Endothelial cell of umbilical vein (primary cell): Measurements from ENCODE around the gene RPUSD4. TPM values are rescaled to one million over a fixed set of nuclear protein-coding genes. Genes with fewer than 3 reads are reported as not detected.

ENCODE experiments used
- BruUV-seq: library from RNA; stranded (reverse); fragments of 400-500 nt; replicated peaks from 2 replicates; lab custom pipeline; 2021; lab: Mats Ljungman, UMichigan
- CTCF ChIA-PET: fragments of 300-600, 350-600 bp; sonication (Branson Sonifier 250); formaldehyde crosslinking; loops from one replicate; lab custom pipeline; 2021; ENCODE audit warnings: antibody characterized with exemption, inconsistent platforms; lab: Charles Lee
- POLR2A ChIA-PET: fragments of 300-600, 350-600 bp; sonication (Branson Sonifier 250); formaldehyde crosslinking; loops from one replicate; lab custom pipeline; 2021; ENCODE audit warnings: antibody characterized with exemption, inconsistent platforms; lab: Charles Lee
- DNase-seq: peaks from one replicate; pipeline ENCODE4 v3.0.0-alpha.2; 2011; ENCODE audit warnings: low read depth, low spot score
- FAIRE-seq: peaks from 2 replicates; lab custom pipeline; 2011; peaks lifted over from hg19 to GRCh38; lab: Jason Lieb, UNC
- H2AFZ ChIP-seq: 2 replicates; pipeline ENCODE4 v1.6.0; 2012; ENCODE audit warnings: low read depth, low read length, control low read depth, inconsistent platforms
- H3K27ac ChIP-seq: 2 replicates; pipeline ENCODE4 v1.5.1; 2011; ENCODE audit warnings: low read depth, mild to moderate bottlenecking, control low read depth, low read length, moderate library complexity; ENCODE audit not compliant: insufficient read depth
- H3K27me3 ChIP-seq, 2 experiments: 2 replicates each; pipeline versions ENCODE4 v1.6.0 to v1.6.1; 2011; ENCODE audit warnings: low read length in 2 of 2, mixed read lengths in 1 of 2; ENCODE audit not compliant: control insufficient read depth in 2 of 2, insufficient read depth in 2 of 2
- H3K36me3 ChIP-seq, 2 experiments: 2 replicates in 1 of 2; 3 replicates in 1 of 2; pipeline ENCODE4 v1.5.1; 2011; ENCODE audit warnings: low read length in 2 of 2, mild to moderate bottlenecking in 1 of 2, moderate library complexity in 1 of 2; ENCODE audit not compliant: control insufficient read depth in 2 of 2, insufficient read depth in 2 of 2; ENCODE audit errors: extremely low read depth in 1 of 2
- H3K4me1 ChIP-seq: 3 replicates; pipeline ENCODE4 v1.5.1; 2011; ENCODE audit warnings: mild to moderate bottlenecking, low read length; ENCODE audit not compliant: control insufficient read depth, insufficient read depth; ENCODE audit errors: extremely low read depth
- H3K4me2 ChIP-seq: 2 replicates; pipeline ENCODE4 v1.6.1; 2011; ENCODE audit warnings: low read length, control low read depth, mixed read lengths; ENCODE audit not compliant: insufficient read depth
- H3K4me3 ChIP-seq, 3 experiments: fragments of 200-600 bp in 1 of 3; sonication (generic), shearing (Covaris generic) in 1 of 3; replicated peaks in 1 of 3; 2 replicates each; pipeline ENCODE4 v1.5.1; 2011 to 2016; ENCODE audit warnings: control low read depth in 3 of 3, low read length in 3 of 3, mild to moderate bottlenecking in 2 of 3, inconsistent platforms in 1 of 3, low read depth in 1 of 3, moderate library complexity in 1 of 3; ENCODE audit not compliant: insufficient read depth in 1 of 3
- H3K79me2 ChIP-seq: 2 replicates; pipeline ENCODE4 v1.6.0; 2012; ENCODE audit warnings: low read length, inconsistent platforms; ENCODE audit not compliant: control insufficient read depth, insufficient read depth
- H3K9ac ChIP-seq: replicated peaks from 2 replicates; pipeline ENCODE3; 2011; ENCODE audit warnings: low read length, control low read depth; ENCODE audit not compliant: insufficient read depth; ENCODE audit errors: extremely low read depth
- H3K9me1 ChIP-seq: replicated peaks from 3 replicates; pipeline ENCODE4 v1.6.0; 2011; ENCODE audit warnings: mild to moderate bottlenecking, low read length; ENCODE audit not compliant: control insufficient read depth, insufficient read depth; ENCODE audit errors: extremely low read depth
- H3K9me3 ChIP-seq: replicated peaks from 2 replicates; pipeline ENCODE4 v1.5.1; 2012; ENCODE audit warnings: low read length, inconsistent platforms; ENCODE audit not compliant: control insufficient read depth, insufficient read depth
- H4K20me1 ChIP-seq: replicated peaks from 2 replicates; pipeline ENCODE3; 2011; ENCODE audit warnings: mild to moderate bottlenecking, low read length; ENCODE audit not compliant: control insufficient read depth, insufficient read depth; ENCODE audit errors: extremely low read depth
- CTCF ChIP-seq, 2 donors: IDR thresholded peaks; 1 replicate in 1 of 2; 2 replicates in 1 of 2; pipeline ENCODE4 v1.5.1; 2011; ENCODE audit warnings: low read length in 2 of 2, mild to moderate bottlenecking in 2 of 2, moderate library complexity in 2 of 2, control low read depth in 1 of 2, inconsistent platforms in 1 of 2, low read depth in 1 of 2; ENCODE audit not compliant: insufficient read depth in 1 of 2; ENCODE audit errors: extremely low read depth in 1 of 2
- EZH2 ChIP-seq: IDR thresholded peaks from 2 replicates; pipeline ENCODE4 v1.6.1; 2012; ENCODE audit warnings: borderline replicate concordance, low read depth, mild to moderate bottlenecking, moderate library complexity, low read length, inconsistent platforms; ENCODE audit not compliant: severe bottlenecking
- FOS ChIP-seq: IDR thresholded peaks from 2 replicates; pipeline ENCODE4 v1.6.1; 2011; ENCODE audit warnings: mild to moderate bottlenecking, low read length, moderate library complexity, borderline replicate concordance; ENCODE audit not compliant: insufficient read depth
- GATA2 ChIP-seq: IDR thresholded peaks from 2 replicates; pipeline ENCODE4 v1.7.0; 2011; ENCODE audit warnings: low read depth, mild to moderate bottlenecking, moderate library complexity, mixed read lengths, low read length; ENCODE audit not compliant: insufficient read length, insufficient read depth
- JUN ChIP-seq: IDR thresholded peaks from 2 replicates; pipeline ENCODE4 v1.6.1; 2011; ENCODE audit warnings: borderline replicate concordance, low read depth; ENCODE audit not compliant: insufficient read length, insufficient read depth
- MAX ChIP-seq: IDR thresholded peaks from 2 replicates; pipeline ENCODE4 v1.6.1; 2011; ENCODE audit not compliant: insufficient read depth, insufficient read length
- MYC ChIP-seq: IDR thresholded peaks from one replicate; pipeline ENCODE4 v1.6.1; 2011; ENCODE audit warnings: mild to moderate bottlenecking, low read depth, low read length
- POLR2A ChIP-seq: IDR thresholded peaks from 2 replicates; pipeline ENCODE4 v1.6.1; 2012; ENCODE audit warnings: low read depth, mild to moderate bottlenecking, control low read depth, low read length
- POLR2AphosphoS5 ChIP-seq: IDR thresholded peaks from 2 replicates; pipeline ENCODE4 v1.6.1; 2012; ENCODE audit warnings: low read depth, mild to moderate bottlenecking, control low read depth, low read length, moderate library complexity; ENCODE audit not compliant: insufficient read depth
- dilution Hi-C: fragments of 300-500 bp; cut with MboI; formaldehyde crosslinking; loops from one replicate; pipeline ENCODE4 v1.15.0; 2019; ENCODE audit warnings: low sequenced_read_pairs; ENCODE audit not compliant: extremely low pct_ligation_motif_present
- intact Hi-C: fragments of 100-400 bp; cut with micrococcal nuclease; formaldehyde crosslinking; loops from one replicate; pipeline ENCODE4 v1.10.0; 2022
- polyA plus RNA-seq, 4 experiments: library from polyadenylated mRNA; depleted of rRNA in 3 of 4; stranded (reverse) in 3 of 4; unstranded in 1 of 4; fragments of >200 nt; gene quantifications; 2 replicates each; pipeline versions ENCODE4 v1.2.1 to v1.2.3, GENCODE V29; 2011 to 2012; ENCODE audit warnings: missing spikeins in 1 of 4
- total RNA-seq: library from RNA; stranded (reverse); gene quantifications from 2 replicates; pipeline ENCODE4 v1.2.3, GENCODE V29; 2021

The RPUSD4 gene
- total and polyA plus RNA-seq, 2 donors (not counting 3 experiments of a cell fraction or from before 2014, with no cell fraction given), result 37.8 to 40.8 TPM

- no peak overlapping the region for H3K4me3 ChIP-seq
- ChIA-PET POLR2A (no interaction called here), CTCF (interaction anchor here (1.4 to 3.6 kb wide), 2 partner anchors 38 to 41 kb away, joined by 5 to 11 read pairs; no protein-coding TSS in a partner anchor)
- intact Hi-C loops, result no loop called here
- FAIRE-seq (no peak), DNase-seq (no peak)
- peaks cover 25% of the 10 kb centered on the region for H3K4me1 ChIP-seq
- no peaks in the 10 kb centered on the region for H3K36me3 ChIP-seq
- dilution Hi-C loops, result no loop called here
- no peaks in the 10 kb centered on the region for H3K27me3 ChIP-seq
- H3K9ac ChIP-seq, result no peak overlapping the region
- no peak overlapping the region for H2AFZ ChIP-seq
- no peak overlapping the region for H3K27ac ChIP-seq
- no TSS peak for BruUV-seq
- H3K4me2 ChIP-seq, result no peak overlapping the region
- H3K9me3 ChIP-seq, result no peaks in the 10 kb centered on the region
- H3K79me2 ChIP-seq, result no peaks in the 10 kb centered on the region
- H3K9me1 ChIP-seq, result no peaks in the 10 kb centered on the region
- no peaks in the 10 kb centered on the region for H4K20me1 ChIP-seq
- TF ChIP-seq POLR2AphosphoS5 (no peak), POLR2A (no peak), FOS (no peak), GATA2 (no peak), JUN (no peak), EZH2 (no peak)
Measured at GRCh38 chr11:126153006-126153405, 58.4 kb downstream of the RPUSD4 start.

GRCh38 chr11:126152586-126152985 is 58.9 kb downstream of the RPUSD4 start:
- no peak overlapping the region for H3K27ac ChIP-seq
- FAIRE-seq (no peak), DNase-seq (peak; percentile 47)
- TF ChIP-seq FOS (no peak), EZH2 (no peak), CTCF (IDR thresholded peaks at IDR 0.05; ENCODE audit: extremely low read depth in 1 of 2, insufficient read depth in 1 of 2, low read depth in 1 of 2, low read length in 2 of 2) (no peak), POLR2AphosphoS5 (no peak), MYC (no peak), POLR2A (no peak), MAX (no peak), JUN (no peak), GATA2 (no peak)
- H3K9me3 ChIP-seq, result no peaks in the 10 kb centered on the region
- no peak overlapping the region for H3K4me2 ChIP-seq
- H3K9me1 ChIP-seq, result no peaks in the 10 kb centered on the region
- dilution Hi-C loops, result no loop called here
- no peak overlapping the region for H2AFZ ChIP-seq
- peaks cover 25% of the 10 kb centered on the region for H3K4me1 ChIP-seq
- no peaks in the 10 kb centered on the region for H4K20me1 ChIP-seq
- ChIA-PET CTCF (interaction anchor here (3.6 kb wide), 1 partner anchor 38 kb away, joined by 11 read pairs; no protein-coding TSS in a partner anchor), POLR2A (no interaction called here)
- no peak overlapping the region for H3K4me3 ChIP-seq
- BruUV-seq, result no TSS peak
- no peak overlapping the region for H3K9ac ChIP-seq
- no peaks in the 10 kb centered on the region for H3K79me2 ChIP-seq
- intact Hi-C loops, result no loop called here
- no peaks in the 10 kb centered on the region for H3K36me3 ChIP-seq
- no peaks in the 10 kb centered on the region for H3K27me3 ChIP-seq
